Measurements from ENCODE around the gene SLC38A6.

The SLC38A6 gene

GRCh38 chr14:60971271-60971670 lies 9.8 kb upstream of the SLC38A6 start:
- Histone ChIP-seq H3K4me3 (replicated peaks; ENCODE audit: low read depth, low read length) (no peak overlapping the region), H3K27me3 (replicated peaks; ENCODE audit: control insufficient read depth, insufficient read depth, low read length) (no peaks in the 10 kb centered on the region), H3K36me3 (ENCODE audit: control insufficient read depth, insufficient read depth, low read length) (peaks cover 2% of the 10 kb centered on the region)
- no peak for DNase-seq (ENCODE audit: extremely low read depth, insufficient read length)
- TF ChIP-seq, protein P1, sequence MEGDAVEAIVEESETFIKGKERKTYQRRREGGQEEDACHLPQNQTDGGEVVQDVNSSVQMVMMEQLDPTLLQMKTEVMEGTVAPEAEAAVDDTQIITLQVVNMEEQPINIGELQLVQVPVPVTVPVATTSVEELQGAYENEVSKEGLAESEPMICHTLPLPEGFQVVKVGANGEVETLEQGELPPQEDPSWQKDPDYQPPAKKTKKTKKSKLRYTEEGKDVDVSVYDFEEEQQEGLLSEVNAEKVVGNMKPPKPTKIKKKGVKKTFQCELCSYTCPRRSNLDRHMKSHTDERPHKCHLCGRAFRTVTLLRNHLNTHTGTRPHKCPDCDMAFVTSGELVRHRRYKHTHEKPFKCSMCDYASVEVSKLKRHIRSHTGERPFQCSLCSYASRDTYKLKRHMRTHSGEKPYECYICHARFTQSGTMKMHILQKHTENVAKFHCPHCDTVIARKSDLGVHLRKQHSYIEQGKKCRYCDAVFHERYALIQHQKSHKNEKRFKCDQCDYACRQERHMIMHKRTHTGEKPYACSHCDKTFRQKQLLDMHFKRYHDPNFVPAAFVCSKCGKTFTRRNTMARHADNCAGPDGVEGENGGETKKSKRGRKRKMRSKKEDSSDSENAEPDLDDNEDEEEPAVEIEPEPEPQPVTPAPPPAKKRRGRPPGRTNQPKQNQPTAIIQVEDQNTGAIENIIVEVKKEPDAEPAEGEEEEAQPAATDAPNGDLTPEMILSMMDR (IDR thresholded peaks at IDR 0.05; ENCODE audit: insufficient read depth, low read length, poor library complexity, severe bottlenecking), result no peak

DNA sequence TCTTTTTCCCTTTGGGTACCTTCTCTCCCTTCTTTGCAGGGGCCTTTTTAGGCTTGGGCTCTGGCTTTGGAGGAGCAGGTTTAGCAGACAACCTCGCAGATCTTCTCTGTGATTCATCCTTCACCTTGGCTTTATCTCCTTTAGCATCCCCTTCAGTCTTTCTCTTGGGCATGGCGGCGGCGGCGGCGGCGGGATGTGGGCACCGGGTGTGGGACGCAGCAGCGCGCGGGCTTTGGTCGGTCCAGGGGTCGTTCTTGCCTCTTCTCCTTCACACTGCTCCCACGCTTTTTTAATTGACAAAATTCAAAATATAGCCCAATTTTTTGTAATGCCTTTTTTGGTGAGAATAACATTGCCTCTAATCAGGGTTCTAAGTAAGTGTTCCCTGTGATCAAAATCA lies 8.8 kb upstream of the SLC38A6 start:
- TF ChIP-seq, protein P1 (IDR thresholded peaks at IDR 0.05; ENCODE audit: insufficient read depth, low read length, poor library complexity, severe bottlenecking), result no peak
- Histone ChIP-seq H3K27me3 (replicated peaks; ENCODE audit: control insufficient read depth, insufficient read depth, low read length) (no peaks in the 10 kb centered on the region), H3K36me3 (ENCODE audit: control insufficient read depth, insufficient read depth, low read length) (peaks cover 2% of the 10 kb centered on the region), H3K4me3 (replicated peaks; ENCODE audit: low read depth, low read length) (no peak overlapping the region)
- no peak for DNase-seq (ENCODE audit: extremely low read depth, insufficient read length)

DNA sequence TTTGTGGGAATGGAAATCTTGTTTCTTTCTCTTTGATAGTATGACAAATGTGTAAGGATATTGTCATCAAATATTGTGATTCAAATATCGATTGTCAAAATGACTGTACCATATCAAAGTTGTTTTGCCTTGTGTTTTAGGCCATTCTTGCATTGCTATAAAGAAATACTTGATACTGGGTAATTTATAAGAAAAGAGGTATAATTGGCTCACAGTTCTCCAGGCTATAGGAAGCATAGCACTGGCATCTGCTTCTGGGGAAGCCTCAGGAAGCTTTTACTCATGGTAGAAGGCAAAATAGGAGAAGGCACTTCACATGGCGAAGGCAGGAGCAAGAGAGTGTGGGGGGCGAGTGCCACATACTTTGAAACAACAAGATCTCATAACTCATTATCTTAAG lies 8.0 kb upstream of the SLC38A6 start:
- H3K36me3 ChIP-seq (ENCODE audit: control insufficient read depth, insufficient read depth, low read length), result peaks cover 2% of the 10 kb centered on the region

GRCh38 chr14:60974090-60974651 lies 6.9 kb upstream of the SLC38A6 start:
- TF ChIP-seq, protein P1 (IDR thresholded peaks at IDR 0.05; ENCODE audit: insufficient read depth, low read length, poor library complexity, severe bottlenecking), result no peak
- Histone ChIP-seq H3K27me3 (replicated peaks; ENCODE audit: control insufficient read depth, insufficient read depth, low read length) (no peaks in the 10 kb centered on the region), H3K4me3 (replicated peaks; ENCODE audit: low read depth, low read length) (no peak overlapping the region), H3K36me3 (ENCODE audit: control insufficient read depth, insufficient read depth, low read length) (peaks cover 2% of the 10 kb centered on the region)
- no peak for DNase-seq (ENCODE audit: extremely low read depth, insufficient read length)

More for the DNA sequence above, 8.0 kb upstream of the SLC38A6 start:
- Histone ChIP-seq H3K4me3 (replicated peaks; ENCODE audit: low read depth, low read length) (no peak overlapping the region), H3K27me3 (replicated peaks; ENCODE audit: control insufficient read depth, insufficient read depth, low read length) (no peaks in the 10 kb centered on the region)
- DNase-seq (ENCODE audit: extremely low read depth, insufficient read length), result no peak
- TF ChIP-seq, protein P1 (IDR thresholded peaks at IDR 0.05; ENCODE audit: insufficient read depth, low read length, poor library complexity, severe bottlenecking), result no peak

- TF ChIP-seq, protein P1 (IDR thresholded peaks at IDR 0.05; ENCODE audit: insufficient read depth, low read length, poor library complexity, severe bottlenecking), result no peak
- H3K36me3 ChIP-seq (ENCODE audit: control insufficient read depth, insufficient read depth, low read length), result peaks cover 2% of the 10 kb centered on the region
Measured at GRCh38 chr14:60975551-60975950, 5.5 kb upstream of the SLC38A6 start.

GRCh38 chr14:60977847-60978246 lies 3.2 kb upstream of the SLC38A6 start:
- no peaks in the 10 kb centered on the region for H3K27me3 ChIP-seq (replicated peaks; ENCODE audit: control insufficient read depth, insufficient read depth, low read length)
- no peak overlapping the region for H3K4me3 ChIP-seq (replicated peaks; ENCODE audit: low read depth, low read length)
- TF ChIP-seq, protein P1 (IDR thresholded peaks at IDR 0.05; ENCODE audit: insufficient read depth, low read length, poor library complexity, severe bottlenecking), result no peak
- H3K36me3 ChIP-seq (ENCODE audit: control insufficient read depth, insufficient read depth, low read length), result peaks cover 2% of the 10 kb centered on the region
- no peak for DNase-seq (ENCODE audit: extremely low read depth, insufficient read length)

More at GRCh38 chr14:60975551-60975950, 5.5 kb upstream of the SLC38A6 start:
- DNase-seq (ENCODE audit: extremely low read depth, insufficient read length), result no peak
- H3K4me3 ChIP-seq (replicated peaks; ENCODE audit: low read depth, low read length), result no peak overlapping the region
- H3K27me3 ChIP-seq (replicated peaks; ENCODE audit: control insufficient read depth, insufficient read depth, low read length), result no peaks in the 10 kb centered on the region

Measured in GM06990 (cell line).